Erythroblast (primary cell): ENCODE results near the gene CYP4F2.
"Not testable (repeated sequence)": the region's sequence is repeated elsewhere in the genome, so short reads cannot be mapped to it uniquely, and the experiment has no call there.

ENCODE experiments used
- DNase-seq, 2 experiments: peaks; one replicate each; lab custom pipeline; 2025; lab: John Stamatoyannopoulos, UW
- GATA1 ChIP-seq: IDR thresholded peaks from 2 replicates; pipeline ENCODE4 v1.6.1; 2011; ENCODE audit warnings: low read depth, mild to moderate bottlenecking, control low read depth, low read length, moderate library complexity
- POLR2A ChIP-seq: IDR thresholded peaks from 2 replicates; pipeline ENCODE4 v1.6.1; 2011; ENCODE audit warnings: mild to moderate bottlenecking, low read length

Gene CYP4F2

DNA sequence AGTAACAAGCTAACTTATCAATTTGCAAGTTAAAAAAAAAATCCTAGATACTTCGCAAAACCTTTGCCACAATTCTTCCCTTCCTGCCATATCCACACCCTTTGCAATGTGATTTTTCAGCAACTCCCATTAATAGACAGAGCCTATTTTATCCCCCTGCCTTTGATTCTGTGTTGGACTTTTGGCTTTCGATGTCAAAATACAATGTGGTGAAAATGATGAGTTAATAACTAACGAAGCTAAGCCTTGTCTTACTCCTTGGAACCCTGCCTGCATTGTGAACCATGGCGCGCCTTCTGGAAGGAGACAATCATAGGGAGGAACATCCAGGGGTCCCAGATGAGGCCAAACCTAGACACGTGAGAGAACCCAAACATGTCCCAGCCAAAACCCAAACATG, 6.4 kb downstream of the CYP4F2 start:
- TF ChIP-seq GATA1 = no peak
- no peak for TF ChIP-seq POLR2A

DNA sequence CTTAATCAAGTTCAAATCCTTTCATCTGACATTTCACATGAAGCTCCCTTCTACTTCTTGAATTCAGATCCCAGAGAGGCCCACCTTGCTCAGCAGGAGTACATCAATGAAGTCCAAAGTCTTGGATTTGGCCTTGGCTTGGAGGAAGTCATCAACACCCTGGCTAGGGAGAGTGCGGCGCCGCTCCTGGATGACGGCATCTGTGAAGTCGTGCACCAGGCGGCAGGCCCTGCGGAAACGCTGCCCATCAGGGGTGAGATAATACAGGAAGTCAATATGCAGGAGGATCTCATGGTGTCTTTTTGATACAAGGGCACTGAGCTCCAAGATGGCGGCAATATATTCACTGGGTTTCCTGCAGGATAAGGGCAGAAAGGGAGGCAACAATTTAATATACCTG, 8.5 kb downstream of the CYP4F2 start:
- DNase-seq = not testable (repeated sequence)

More for the DNA sequence above, 6.4 kb downstream of the CYP4F2 start:
- DNase-seq = no peak

DNA sequence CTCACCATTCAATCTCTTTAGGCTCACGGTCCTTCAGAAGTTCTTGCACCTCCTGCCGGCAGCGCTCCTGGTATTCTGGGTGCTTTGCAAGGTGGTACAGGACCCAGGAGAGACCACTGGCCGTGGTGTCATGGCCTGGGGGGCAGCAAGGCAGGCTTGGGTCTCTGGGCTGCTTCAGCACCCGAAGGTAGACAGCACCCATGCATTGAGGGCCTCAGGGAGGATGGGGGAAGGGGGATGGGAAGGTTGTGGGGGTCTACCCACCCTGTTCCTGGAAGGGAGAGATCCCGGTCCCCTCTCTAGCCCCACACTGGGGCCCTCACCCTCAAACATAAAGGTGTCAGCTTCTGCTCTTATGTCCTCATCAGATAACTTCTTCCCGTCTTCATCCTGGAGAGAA, 12.0 kb downstream of the CYP4F2 start:
- no peak for DNase-seq
- no peak for TF ChIP-seq GATA1
- TF ChIP-seq POLR2A = no peak

DNA sequence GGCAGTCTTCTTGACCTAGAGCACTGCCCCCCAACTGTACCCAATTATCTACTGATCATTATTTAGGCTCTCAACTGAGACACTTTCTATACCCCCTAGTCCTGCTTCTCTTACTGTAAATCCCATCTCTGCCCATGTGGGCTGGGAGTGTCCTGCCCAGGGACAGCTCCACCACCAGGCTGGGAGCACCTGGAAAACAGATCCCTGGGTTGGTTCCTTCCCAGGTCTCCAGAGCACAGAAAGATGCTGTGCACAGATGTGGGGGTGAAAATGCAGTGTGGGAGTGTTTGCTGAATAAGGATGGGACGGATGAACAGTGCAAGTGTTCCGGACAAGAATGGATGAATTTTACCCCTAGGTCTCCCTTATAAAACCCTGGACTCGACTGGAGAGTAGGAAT, 12.7 kb downstream of the CYP4F2 start:
- TF ChIP-seq POLR2A (no peak), GATA1 (no peak)

DNA sequence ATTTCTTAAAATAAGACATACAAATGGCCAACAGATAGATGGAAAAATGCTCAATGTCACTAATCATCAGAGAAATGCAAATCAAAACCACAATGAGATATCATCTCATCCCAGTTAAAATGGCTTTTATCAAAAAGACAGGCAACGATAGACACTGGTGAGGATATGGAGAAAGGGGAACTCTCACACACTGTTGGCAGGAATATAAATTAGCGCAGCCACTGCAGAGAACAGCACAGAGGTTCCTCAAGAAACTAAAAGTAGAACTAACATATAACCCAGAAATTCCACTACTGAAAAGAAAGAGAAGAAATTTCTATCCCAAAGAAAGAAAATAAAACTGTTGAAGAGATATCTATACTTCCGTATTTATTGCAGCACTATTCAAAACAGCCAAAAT, 14.5 kb downstream of the CYP4F2 start:
- DNase-seq = not testable (repeated sequence)

More for the DNA sequence above, 12.7 kb downstream of the CYP4F2 start:
- DNase-seq = no peak

DNA sequence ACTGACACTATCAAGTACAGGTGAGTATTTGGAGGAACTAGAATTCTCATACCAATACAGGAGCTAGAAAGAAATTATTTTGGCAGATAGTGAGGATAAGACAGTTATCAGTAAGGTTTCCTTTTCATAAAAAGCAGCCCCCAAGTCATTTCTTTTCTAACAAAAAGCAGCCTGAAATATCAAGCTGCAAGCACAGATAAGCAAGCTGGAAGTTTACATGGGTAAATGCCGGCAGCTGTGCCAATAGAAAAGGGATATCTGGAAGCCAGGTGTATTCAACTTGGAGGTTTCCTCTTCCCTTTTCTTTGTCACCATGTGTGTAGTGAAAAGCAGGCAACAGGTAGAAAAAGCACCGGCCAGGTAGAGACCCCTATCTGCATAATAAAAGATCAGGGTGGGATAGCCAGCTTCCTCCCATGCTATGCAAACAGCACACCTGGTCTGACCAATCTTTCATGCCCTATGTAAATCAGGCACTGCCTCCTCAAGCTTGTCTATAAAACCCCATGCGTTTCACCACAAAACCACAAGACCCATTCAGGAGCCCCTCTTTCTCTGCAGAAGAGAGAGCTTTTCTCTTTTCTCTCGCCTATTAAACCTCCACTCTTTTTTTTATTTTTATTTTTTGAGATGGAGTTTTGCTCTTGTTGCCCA, 22.9 kb downstream of the CYP4F2 start:
- no peak for TF ChIP-seq POLR2A
- TF ChIP-seq GATA1 = no peak
- no peak for DNase-seq

DNA sequence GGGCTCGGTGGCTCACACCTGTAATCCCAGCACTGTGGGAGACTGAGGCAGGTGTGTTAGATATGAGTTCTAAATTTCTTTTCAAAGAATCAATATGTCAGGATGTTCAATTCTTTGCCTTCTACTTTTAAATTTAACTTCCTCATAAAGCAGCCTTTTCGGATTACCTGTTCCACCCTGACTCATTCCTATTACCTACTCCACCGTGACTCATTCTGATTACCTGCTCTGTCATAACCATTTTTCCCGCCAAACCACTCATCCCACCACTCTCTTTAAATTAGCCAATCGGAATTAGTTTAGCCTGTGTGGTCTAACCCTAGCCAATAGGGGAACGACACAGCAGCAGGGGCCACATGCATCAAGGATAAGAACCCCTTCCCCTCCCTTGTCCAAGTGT, 24.1 kb downstream of the CYP4F2 start:
- not testable (repeated sequence) for DNase-seq

DNA sequence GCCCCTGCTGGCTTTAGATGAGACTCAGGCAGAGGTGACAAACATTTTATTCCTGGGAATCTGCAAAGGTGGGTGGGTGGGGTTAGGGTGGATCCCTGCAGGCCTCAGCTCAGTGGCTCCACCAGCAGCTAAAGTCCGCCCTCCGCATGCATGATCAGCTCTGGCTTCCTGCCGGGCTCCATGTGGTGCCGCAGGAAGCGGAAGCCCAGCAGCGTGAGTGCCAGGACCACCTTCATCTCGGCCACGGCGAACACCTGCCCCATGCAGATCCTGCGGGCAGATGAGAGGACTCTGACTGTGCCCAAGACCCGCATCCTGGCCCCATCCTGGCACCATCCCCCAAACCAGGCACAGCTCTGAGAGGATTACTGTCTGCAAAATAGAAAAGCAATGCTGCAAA, 26.3 kb downstream of the CYP4F2 start:
- no peak for DNase-seq
- no peak for TF ChIP-seq GATA1
- TF ChIP-seq POLR2A = no peak

DNA sequence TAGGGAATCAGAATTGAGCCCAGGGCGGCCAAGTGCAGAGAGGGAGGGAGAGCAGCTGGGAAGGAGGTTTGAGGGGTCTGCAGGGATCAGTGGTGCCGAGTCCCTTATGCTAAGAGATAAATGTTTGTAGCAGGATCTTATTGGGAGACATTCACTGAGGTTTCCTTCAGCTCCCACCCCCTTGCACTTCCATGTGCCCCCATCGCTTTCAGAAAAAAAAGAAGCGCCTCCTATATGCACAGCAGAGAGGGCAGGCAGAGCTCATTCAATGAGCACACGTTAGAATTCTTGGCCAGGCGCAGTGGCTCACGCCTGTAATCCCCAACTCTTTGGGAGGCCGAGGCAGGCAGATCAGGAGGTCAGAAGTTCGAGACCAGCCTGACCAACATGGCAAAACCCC, 28.0 kb downstream of the CYP4F2 start:
- TF ChIP-seq POLR2A = no peak
- no peak for TF ChIP-seq GATA1
- DNase-seq = no peak

DNA sequence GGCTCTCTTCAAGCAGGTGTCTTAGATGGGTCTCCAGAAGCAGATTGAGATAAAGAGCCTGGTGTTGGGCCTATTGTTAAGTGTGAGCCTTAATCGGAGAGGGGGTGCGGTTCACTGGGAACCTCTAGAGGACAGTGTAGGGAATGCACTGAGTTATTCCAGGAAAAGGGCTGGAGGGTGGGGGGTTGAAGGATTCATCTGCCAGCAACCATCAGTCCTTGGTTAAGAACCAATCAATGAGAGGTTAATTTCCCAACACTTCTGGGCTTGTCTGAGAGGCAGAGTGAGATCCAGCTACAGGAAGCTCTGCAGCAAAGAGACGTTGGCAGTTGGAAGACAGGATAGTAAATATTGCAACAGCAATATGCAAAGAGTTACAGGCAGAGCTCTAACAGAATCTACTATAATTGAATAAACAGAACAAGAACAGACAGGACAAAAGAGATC, 28.7 kb downstream of the CYP4F2 start:
- DNase-seq = peak; percentile 40 to 52
- TF ChIP-seq POLR2A = no peak
- no peak for TF ChIP-seq GATA1

DNA sequence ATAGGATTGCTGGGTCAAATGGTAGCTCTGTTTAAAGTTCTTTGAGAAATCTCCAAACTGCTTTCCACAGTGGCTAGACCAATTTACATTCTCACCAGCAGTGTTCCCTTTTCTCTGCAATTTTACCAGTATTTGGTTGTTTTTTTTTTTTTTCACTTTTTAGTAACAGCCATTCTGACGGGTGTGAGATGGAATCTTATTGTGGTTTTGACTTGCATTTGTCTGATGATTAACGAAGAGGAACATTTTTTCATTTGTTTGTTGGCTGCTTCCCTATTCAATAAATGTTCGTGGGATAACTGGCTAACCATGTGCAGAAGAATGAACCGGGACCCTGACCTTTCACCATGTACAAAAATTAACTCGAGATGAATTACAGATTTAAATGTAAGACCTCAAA, 31.2 kb downstream of the CYP4F2 start:
- DNase-seq = no peak
- no peak for TF ChIP-seq POLR2A
- TF ChIP-seq GATA1 = no peak

DNA sequence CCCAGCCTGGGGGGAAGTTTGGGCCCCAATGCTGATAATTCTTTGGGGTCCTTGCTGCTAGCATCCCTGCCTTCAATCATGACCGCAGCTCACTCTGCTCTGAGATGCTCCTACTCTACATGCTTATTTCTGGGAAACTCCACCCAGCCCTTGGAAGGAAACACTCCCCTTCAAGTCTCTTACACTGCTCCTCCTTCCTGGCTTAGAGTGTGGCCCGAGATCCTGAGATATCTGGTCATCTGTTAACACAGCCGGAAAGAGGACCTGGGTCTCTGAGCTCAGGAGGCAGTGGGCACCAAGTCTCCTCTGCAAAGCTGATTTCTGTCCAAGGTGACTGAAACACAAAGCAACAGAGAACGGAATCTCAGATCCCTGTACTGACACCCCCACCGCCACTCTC, 33.0 kb downstream of the CYP4F2 start:
- TF ChIP-seq GATA1 = no peak
- no peak for TF ChIP-seq POLR2A
- DNase-seq = no peak

DNA sequence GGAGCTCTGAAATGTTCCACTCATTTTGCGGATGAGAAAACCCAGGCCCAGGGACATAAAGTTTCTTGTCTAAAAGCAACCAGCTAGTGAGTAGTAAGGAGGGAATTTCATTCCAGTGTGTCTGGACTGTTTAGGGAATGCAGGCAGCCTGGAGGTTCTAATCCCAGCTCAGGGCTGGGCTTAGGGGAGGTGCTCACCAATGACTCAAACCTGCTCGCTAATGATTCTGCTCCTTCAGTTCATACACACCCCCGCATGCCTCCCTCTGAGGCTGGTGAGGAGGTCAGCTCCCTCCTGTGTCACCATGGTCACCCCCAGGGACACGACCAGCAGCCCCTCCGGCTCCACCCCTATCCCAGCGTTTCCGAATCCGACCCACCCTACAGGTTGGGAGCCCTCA, 34.6 kb downstream of the CYP4F2 start:
- no peak for DNase-seq
- TF ChIP-seq GATA1 (no peak), POLR2A (no peak)

DNA sequence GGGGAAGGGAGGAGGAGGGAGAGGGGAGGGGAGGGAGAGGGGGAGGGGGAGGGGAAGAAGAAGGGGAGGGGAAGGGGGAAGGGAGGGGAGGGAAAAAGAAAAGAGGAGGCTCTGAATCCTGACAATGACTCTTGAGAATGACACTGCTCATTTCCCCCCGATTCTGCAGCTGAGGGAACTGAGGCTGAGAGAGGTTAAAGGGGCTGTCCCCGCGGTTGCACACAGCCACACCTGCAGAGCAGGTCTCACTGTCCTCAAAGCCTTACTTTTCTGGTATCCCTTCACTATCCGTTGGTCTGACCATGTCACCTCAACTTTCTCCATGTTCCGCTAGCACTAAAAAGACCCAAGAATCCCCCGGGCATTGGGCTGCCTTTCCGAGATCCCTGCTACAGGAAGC, 35.4 kb downstream of the CYP4F2 start:
- TF ChIP-seq POLR2A (no peak), GATA1 (no peak)
- DNase-seq = no peak

DNA sequence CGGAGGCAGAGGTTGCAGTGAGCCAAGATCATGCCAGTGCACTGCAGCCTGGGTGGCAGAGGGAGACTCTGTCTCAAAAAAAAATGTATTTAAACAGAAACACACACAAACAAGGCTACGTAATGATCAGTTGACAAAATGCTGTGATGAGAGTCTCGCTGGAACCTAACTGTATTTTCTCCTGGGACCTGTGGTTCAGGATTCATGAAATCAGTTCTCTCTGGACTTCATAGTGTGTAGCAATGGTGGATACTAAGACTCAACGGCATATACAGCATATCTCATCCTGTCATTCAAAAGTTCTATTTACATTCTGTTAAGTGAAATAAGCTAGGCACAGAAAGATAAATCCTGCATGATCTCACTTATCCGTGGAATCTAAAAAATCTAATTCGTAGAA, 37.4 kb downstream of the CYP4F2 start:
- TF ChIP-seq POLR2A (no peak), GATA1 (no peak)
- no peak for DNase-seq

DNA sequence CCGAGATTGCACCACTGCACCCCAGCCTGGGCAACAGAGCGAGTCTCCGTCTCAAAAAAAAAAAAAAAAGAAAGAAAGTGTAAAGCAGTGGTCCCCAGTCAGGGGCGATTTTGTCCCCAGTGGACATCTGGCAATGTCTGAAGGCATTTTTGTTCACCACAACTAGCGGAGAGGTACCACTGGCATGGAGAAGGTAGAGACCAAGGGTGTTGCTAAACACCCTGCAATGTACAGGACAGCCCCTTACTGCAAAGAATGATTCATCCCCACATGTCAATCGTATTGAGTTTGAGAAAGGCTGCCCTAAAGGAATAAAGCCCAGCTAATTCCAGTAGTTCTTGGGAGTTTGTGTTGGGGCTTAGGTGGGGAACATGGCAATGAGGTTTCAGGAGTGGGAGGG, 38.7 kb downstream of the CYP4F2 start:
- no peak for DNase-seq

More for the DNA sequence above, 38.7 kb downstream of the CYP4F2 start:
- no peak for TF ChIP-seq GATA1
- TF ChIP-seq POLR2A = no peak
